Muscle of leg (tissue), 11 donors: ENCODE results near the gene EXOC1L. TPM values are rescaled to one million over a fixed set of nuclear protein-coding genes. Genes with fewer than 3 reads are reported as not detected.
A peak's percentile ranks its signal among the peaks of the same experiment; 100 is the strongest.

ENCODE experiments used
- DNase-seq: peaks from one replicate; pipeline ENCODE4 v3.0.0; 2013
- H3K27ac ChIP-seq: one replicate; pipeline ENCODE4 v1.5.1; 2013; ENCODE audit warnings: mild to moderate bottlenecking, low read length, control low read depth
- H3K27me3 ChIP-seq: one replicate; pipeline ENCODE4 v1.6.1; 2013; ENCODE audit warnings: low read length; ENCODE audit not compliant: control insufficient read depth, insufficient read depth
- H3K36me3 ChIP-seq: one replicate; pipeline ENCODE4 v1.6.1; 2013; ENCODE audit warnings: low read length; ENCODE audit not compliant: control insufficient read depth, insufficient read depth
- H3K4me1 ChIP-seq: one replicate; pipeline ENCODE4 v1.6.1; 2013; ENCODE audit warnings: low read length; ENCODE audit not compliant: control insufficient read depth, insufficient read depth
- H3K4me3 ChIP-seq: one replicate; pipeline ENCODE4 v1.5.1; 2013; ENCODE audit warnings: low read length, control low read depth
- H3K9me3 ChIP-seq: replicated peaks from 2 replicates; pipeline ENCODE4 v1.6.1; 2013; ENCODE audit warnings: low read depth, low read length; ENCODE audit not compliant: control insufficient read depth
- WGBS: methylation state at CpG from one replicate; pipeline ENCODE4 v1.1.5; 2013; ENCODE audit warnings: missing lambda C conversion rate; ENCODE audit not compliant: insufficient coverage; 5-methylcytosine and 5-hydroxymethylcytosine counted together
- polyA plus RNA-seq, 8 donors: library from polyadenylated mRNA; unstranded; fragments of 120-200 nt; gene quantifications; one replicate each; pipeline versions ENCODE4 v1.2.1 to v1.2.3, GENCODE V29; 2013; ENCODE audit warnings: inconsistent platforms in 1 of 8, low replicate concordance in 1 of 8; ENCODE audit not compliant: insufficient read length in 8 of 8, insufficient read depth in 1 of 8
- total RNA-seq: library from RNA; stranded (reverse); fragments of 120-200 nt; gene quantifications from one replicate; pipeline ENCODE4 v1.2.4, GENCODE V29; 2013

Gene EXOC1L
- total and polyA plus RNA-seq, 9 donors: not detected

DNA sequence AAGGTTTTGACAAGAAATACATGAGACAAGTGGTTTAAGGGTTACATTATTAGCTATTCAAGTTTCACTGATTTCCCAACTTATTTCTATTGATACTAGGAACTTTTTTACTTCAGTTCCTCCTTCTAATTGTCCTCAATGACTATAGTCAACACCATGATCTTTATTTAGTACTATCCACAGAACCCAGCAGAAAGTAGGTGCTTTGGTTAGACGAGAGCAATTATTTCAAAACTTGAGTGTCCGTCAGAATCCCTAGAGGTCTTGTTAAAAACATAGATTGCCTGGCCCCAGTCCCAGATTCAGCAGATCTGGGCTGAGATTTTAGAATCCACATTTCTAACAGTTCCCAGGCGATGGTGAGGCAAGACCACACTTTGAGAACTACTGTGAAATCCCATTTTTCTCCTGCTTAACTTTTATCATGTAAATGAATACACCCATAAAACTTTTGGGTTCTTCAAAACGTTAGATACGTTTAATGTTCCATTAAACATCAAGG lies 51.8 kb downstream of the EXOC1L start:
- peaks cover 14% of the 10 kb centered on the region for H3K36me3 ChIP-seq
- WGBS: 72% methylated on average over 3 of the region's 5 CpGs
- no peaks in the 10 kb centered on the region for H3K27me3 ChIP-seq
- DNase-seq: peak; percentile 28
- H3K9me3 ChIP-seq: no peaks in the 10 kb centered on the region
- no peak overlapping the region for H3K4me3 ChIP-seq
- H3K27ac ChIP-seq: no peak overlapping the region
- H3K4me1 ChIP-seq: no peaks in the 10 kb centered on the region

DNA sequence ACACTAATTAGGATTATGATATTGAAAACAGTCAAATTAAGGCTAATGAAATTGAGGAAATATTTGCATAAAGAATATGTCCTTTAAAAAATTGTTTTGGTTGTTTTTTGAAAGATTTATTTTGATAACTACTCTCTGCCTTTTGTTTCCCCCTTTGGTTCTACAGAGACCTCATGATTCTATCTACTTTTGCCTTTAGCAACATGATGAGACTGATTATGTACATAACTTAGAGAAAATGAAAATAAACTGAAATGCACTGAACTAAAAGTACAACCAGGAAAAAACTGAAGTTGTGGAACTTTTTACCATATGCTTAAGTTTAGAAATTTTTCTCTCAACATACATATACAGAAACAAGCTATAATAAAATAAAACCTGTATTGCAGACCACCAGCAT lies 55.2 kb downstream of the EXOC1L start:
- DNase-seq: no peak
- no peaks in the 10 kb centered on the region for H3K9me3 ChIP-seq

DNA sequence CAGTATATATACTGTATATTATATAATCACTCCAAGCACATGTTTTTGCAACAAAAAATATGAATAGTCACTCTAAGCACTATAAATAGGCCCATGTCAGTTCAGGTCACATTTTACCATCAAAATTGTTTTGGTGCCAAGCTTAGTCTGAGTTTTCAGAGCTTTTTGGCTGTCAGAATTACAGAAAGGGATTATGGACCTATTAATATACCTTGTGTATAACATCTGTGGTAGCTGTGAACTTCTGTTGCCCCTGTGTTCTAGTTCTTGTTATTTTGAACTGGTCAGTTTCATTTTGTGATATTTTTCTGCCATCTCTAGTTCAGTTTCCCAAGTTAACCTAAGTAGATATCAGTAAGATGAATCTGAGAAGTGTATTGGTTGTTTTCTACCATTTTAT lies 56.8 kb downstream of the EXOC1L start:
- Histone ChIP-seq H3K27ac (no peak overlapping the region), H3K36me3 (peaks cover 22% of the 10 kb centered on the region), H3K27me3 (no peaks in the 10 kb centered on the region)

More for the DNA sequence above, 55.2 kb downstream of the EXOC1L start:
- H3K4me1 ChIP-seq: no peaks in the 10 kb centered on the region
- peaks cover 18% of the 10 kb centered on the region for H3K36me3 ChIP-seq
- no peak overlapping the region for H3K27ac ChIP-seq
- no peaks in the 10 kb centered on the region for H3K27me3 ChIP-seq
- H3K4me3 ChIP-seq: no peak overlapping the region

DNA sequence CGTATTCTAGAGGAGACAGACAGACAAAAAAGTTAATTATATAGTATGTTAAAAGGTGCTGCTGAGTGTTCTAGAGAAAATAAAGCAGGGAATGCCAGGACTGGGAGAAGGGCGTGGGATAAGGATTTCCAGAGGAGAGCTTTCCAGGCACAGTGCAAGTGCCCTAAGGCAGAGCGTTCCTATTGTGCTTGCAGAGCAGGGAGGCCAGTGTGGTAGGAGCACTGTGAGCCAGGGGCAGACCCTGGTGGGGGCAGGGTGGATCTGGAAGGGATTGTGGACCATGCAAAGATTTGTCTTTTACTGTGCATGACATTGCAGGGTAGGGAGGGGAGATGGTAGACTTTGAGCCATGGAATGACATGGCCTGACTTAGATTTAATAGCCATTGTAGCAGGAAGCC lies 59.6 kb downstream of the EXOC1L start:
- DNase-seq: no peak
- H3K4me3 ChIP-seq: no peak overlapping the region
- no peaks in the 10 kb centered on the region for H3K27me3 ChIP-seq
- H3K9me3 ChIP-seq: no peaks in the 10 kb centered on the region
- H3K4me1 ChIP-seq: no peaks in the 10 kb centered on the region
- peaks cover 25% of the 10 kb centered on the region for H3K36me3 ChIP-seq
- 97% methylated on average over 3 of the region's 3 CpGs for WGBS
- no peak overlapping the region for H3K27ac ChIP-seq

More for the DNA sequence above, 56.8 kb downstream of the EXOC1L start:
- H3K4me3 ChIP-seq: no peak overlapping the region
- no peaks in the 10 kb centered on the region for H3K4me1 ChIP-seq
- DNase-seq: no peak
- no peaks in the 10 kb centered on the region for H3K9me3 ChIP-seq

DNA sequence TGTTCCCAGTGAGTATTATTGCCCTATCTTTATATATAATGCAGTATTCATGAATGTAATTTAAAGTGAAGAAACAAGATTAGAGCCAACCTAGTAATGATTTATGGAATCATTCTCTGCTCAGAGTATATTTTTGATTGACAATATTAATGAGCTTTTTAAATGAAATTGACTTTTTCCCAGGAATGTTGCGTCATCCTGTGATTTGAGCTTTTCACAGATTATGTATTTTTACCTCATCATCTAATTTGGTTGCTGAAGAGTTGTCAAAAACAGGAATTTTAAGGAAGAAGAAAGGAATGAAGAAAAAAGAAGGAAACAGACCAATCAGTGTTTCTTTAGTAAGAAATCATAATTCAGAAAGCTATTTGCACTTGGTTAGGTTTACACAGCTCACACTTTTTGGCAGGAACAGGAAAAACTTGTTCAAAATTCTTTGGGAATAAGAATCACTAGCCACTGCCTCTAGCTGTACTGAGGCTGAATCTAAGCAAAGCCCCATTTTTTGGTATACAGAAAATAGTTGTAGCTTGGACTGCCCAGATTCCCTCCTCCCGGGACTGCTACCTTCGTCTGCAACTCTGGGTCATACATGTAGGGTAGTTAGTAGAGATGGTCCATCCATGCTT lies 61.2 kb downstream of the EXOC1L start:
- DNase-seq: no peak
- Histone ChIP-seq H3K9me3 (no peaks in the 10 kb centered on the region), H3K4me3 (no peak overlapping the region), H3K27ac (no peak overlapping the region), H3K27me3 (no peaks in the 10 kb centered on the region), H3K36me3 (peaks cover 27% of the 10 kb centered on the region), H3K4me1 (no peaks in the 10 kb centered on the region)
- WGBS: no CpG with 5 or more reads among the region's 3 CpGs

DNA sequence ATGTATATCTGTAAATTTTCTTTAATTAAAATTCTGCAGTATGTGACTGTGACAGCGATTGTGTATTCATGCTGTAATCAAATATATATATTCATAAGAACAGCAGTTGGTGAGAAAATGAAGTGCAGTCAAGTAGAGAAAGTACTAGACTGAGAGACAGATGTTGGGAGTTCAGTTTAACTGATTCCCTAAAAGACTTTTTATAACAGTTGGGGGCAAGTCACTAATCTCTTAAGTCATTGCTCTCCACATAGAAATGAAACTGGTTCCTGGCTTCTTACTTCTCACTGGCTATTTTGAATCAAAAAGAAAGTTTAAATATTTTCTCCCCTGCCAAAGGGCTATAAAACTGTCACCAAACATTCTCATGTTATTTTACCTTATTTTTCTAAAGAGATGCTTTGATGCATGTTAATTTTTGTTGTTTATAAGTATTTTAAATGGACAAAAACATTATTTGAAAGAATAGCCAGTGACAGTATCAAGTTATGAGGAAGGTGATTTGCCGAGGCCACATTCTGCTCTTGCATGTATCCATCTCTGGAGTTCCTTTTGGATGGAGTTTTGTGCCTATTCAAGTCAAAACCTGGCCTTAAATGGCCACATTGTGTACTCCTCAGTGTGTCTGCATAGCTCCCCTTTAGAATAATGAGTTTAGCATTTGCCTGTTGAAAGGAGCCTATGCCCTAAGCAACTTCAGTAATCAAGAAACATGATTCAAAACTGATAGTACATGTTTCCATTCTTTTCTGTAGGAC lies 64.7 kb downstream of the EXOC1L start:
- Histone ChIP-seq H3K27me3 (no peaks in the 10 kb centered on the region), H3K4me1 (no peaks in the 10 kb centered on the region), H3K9me3 (no peaks in the 10 kb centered on the region), H3K4me3 (no peak overlapping the region), H3K36me3 (peaks cover 18% of the 10 kb centered on the region), H3K27ac (no peak overlapping the region)
- no peak for DNase-seq
- WGBS: no CpG with 5 or more reads among the region's 2 CpGs

DNA sequence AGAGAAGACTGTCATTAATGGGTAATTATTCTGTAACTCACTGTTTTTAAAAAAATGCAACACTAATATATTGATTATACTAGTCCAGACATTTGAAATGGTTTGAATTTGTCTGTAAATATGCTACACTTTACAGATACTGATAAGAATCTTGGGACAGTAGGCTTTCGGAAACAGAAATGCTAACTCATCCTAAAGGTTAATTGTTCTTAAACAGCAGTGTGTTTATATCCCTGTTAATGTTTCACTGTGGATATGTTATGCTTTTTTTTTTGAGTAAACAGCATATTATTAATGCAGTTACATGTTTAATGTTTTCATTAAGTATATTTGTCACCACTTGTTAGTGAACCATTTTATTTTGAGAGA lies 65.2 kb downstream of the EXOC1L start:
- no peaks in the 10 kb centered on the region for H3K27me3 ChIP-seq
- no peak overlapping the region for H3K4me3 ChIP-seq
- no peak overlapping the region for H3K27ac ChIP-seq
- no peak for DNase-seq
- H3K36me3 ChIP-seq: peaks cover 16% of the 10 kb centered on the region
- H3K9me3 ChIP-seq: no peaks in the 10 kb centered on the region
- WGBS: no CpG with 5 or more reads among the region's 1 CpG
- H3K4me1 ChIP-seq: no peaks in the 10 kb centered on the region

Other genes starting within 250 kb of the EXOC1L start
- gene PDCL2, start 227.5 kb upstream of the EXOC1L start, total RNA-seq: not detected
- not detected for gene PDCL2, start 227.5 kb upstream of the EXOC1L start, polyA plus RNA-seq
- 1.2 TPM for gene NMU, start 183.5 kb upstream of the EXOC1L start, total RNA-seq
- 1 to 10 TPM in 4 of 8 donors, under 1 TPM in 4; 0.34 to 2.5 (median 1.1) TPM for gene NMU, start 183.5 kb upstream of the EXOC1L start, polyA plus RNA-seq
- 32.5 TPM for gene EXOC1, start 33.9 kb downstream of the EXOC1L start, total RNA-seq
- 10 to 100 TPM; 19.0 to 28.5 (median 22.1) TPM for gene EXOC1, start 33.9 kb downstream of the EXOC1L start, polyA plus RNA-seq
- gene CEP135, start 129.2 kb downstream of the EXOC1L start, total RNA-seq: 5.5 TPM
- gene CEP135, start 129.2 kb downstream of the EXOC1L start, polyA plus RNA-seq: 1 to 10 TPM; 4.4 to 8.2 (median 5.6) TPM